Skeletal muscle satellite cell (primary cell): ENCODE results near the gene COLGALT1. TPM values are rescaled to one million over a fixed set of nuclear protein-coding genes. Genes with fewer than 3 reads are reported as not detected.
"Not testable (repeated sequence)": the region's sequence is repeated elsewhere in the genome, so short reads cannot be mapped to it uniquely, and the experiment has no call there.

Source experiments
- H3K27me3 ChIP-seq: 2 replicates; pipeline ENCODE4 v1.7.0; 2013; ENCODE audit warnings: low read length; ENCODE audit not compliant: control insufficient read depth, insufficient read depth
- H3K36me3 ChIP-seq: 2 replicates; pipeline ENCODE4 v1.7.0; 2013; ENCODE audit warnings: mild to moderate bottlenecking, control low read depth, low read length; ENCODE audit not compliant: insufficient read depth
- H3K4me1 ChIP-seq: 2 replicates; pipeline ENCODE4 v1.7.0; 2013; ENCODE audit warnings: low read length; ENCODE audit not compliant: control insufficient read depth, insufficient read depth
- H3K4me2 ChIP-seq: 2 replicates; pipeline ENCODE4 v1.7.0; 2013; ENCODE audit warnings: mild to moderate bottlenecking, low read length
- H3K4me3 ChIP-seq: 2 replicates; pipeline ENCODE4 v1.7.0; 2013; ENCODE audit warnings: low read length
- H3K9ac ChIP-seq: 2 replicates; pipeline ENCODE4 v1.7.0; 2013; ENCODE audit warnings: mild to moderate bottlenecking, low read depth, low read length, moderate library complexity
- H3K9me3 ChIP-seq: replicated peaks from 2 replicates; pipeline ENCODE4 v1.7.0; 2013; ENCODE audit warnings: mild to moderate bottlenecking, control low read depth, low read length
- total RNA-seq: library from RNA; depleted of rRNA; stranded (reverse); fragments of >200 nt; gene quantifications from 2 replicates; pipeline ENCODE4 v1.2.3, GENCODE V29; 2012; rRNA removed

The COLGALT1 gene
- total RNA-seq, result 96.8 and 112 TPM in 2 replicates

DNA sequence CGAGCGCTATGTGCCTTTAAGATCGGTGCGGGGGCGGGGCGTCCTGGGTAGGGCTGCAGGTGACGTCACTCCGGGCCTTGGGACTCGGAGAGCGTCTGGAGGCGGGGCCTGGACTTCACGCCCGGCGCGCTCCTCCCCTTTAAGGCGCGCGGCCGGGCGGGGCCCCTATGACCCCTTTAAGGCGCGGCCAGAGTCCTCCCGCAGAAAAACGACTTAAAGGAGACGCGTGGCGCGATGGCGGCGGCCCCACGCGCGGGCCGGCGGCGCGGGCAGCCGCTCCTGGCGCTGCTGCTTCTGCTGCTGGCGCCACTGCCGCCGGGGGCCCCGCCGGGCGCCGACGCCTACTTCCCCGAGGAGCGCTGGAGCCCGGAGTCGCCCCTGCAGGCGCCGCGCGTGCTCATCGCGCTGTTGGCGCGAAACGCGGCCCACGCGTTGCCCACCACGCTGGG lies at the start of gene COLGALT1:
COLGALT1 (plus strand) TSS at position 170 of the 449 bp plus-strand sequence; CDS start at position 235, 65 bp downstream.
- Histone ChIP-seq H3K4me2 (peak within 1 kb of the TSS; percentile 96), H3K27me3 (no peaks in the 10 kb centered on the region), H3K4me3 (peak within 1 kb of the TSS; percentile 98), H3K4me1 (peaks cover 25% of the 10 kb centered on the region), H3K36me3 (peaks cover 21% of the 10 kb centered on the region), H3K9ac (peak within 1 kb of the TSS; percentile 91), H3K9me3 (no peaks in the 10 kb centered on the region)

DNA sequence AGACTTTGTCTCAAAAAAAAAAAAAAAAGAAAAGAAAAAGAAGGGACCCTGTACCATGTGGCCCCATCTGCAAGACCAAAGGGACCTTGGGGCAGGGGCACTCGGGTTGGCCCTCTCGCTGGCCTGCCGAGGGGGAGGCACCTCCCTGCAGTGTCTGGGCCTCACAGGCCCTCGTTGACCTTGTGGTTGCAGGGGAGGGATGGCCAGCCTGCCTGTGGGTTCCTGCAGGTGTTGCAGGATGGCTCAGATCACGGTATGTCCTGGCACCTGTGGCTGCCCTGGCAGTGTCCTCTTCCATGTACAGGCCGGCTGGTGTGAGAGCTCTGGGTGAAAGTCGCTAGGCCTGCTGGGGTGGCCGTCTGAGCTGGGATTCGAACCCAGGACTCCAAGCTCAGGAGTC lies 48.7 kb upstream of the COLGALT1 start:
- Histone ChIP-seq H3K36me3 (peaks cover 9% of the 10 kb centered on the region), H3K27me3 (no peaks in the 10 kb centered on the region), H3K9me3 (no peaks in the 10 kb centered on the region), H3K4me1 (peaks cover 11% of the 10 kb centered on the region), H3K9ac (no peak overlapping the region), H3K4me2 (no peak overlapping the region), H3K4me3 (no peak overlapping the region)

DNA sequence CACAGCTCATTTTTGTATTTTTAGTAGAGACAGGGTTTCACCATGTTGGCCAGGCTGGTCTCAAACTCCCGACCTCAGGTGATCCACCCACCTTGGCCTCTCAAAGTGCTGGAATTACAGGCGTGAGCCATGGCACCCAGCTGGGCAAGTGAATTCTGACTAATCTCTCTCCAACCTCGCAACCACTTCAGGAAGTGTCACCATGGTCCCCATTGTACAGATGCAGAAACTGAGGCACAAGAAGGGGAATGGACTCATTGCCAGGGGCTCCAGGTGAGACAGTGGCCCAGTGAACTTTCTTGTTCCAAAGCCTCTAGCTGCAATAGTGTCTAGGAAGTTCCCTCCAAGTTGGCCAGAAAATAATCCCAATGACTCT lies 46.9 kb upstream of the COLGALT1 start:
- not testable (repeated sequence) for H3K9ac ChIP-seq
- peaks cover 16% of the 10 kb centered on the region for H3K4me1 ChIP-seq

DNA sequence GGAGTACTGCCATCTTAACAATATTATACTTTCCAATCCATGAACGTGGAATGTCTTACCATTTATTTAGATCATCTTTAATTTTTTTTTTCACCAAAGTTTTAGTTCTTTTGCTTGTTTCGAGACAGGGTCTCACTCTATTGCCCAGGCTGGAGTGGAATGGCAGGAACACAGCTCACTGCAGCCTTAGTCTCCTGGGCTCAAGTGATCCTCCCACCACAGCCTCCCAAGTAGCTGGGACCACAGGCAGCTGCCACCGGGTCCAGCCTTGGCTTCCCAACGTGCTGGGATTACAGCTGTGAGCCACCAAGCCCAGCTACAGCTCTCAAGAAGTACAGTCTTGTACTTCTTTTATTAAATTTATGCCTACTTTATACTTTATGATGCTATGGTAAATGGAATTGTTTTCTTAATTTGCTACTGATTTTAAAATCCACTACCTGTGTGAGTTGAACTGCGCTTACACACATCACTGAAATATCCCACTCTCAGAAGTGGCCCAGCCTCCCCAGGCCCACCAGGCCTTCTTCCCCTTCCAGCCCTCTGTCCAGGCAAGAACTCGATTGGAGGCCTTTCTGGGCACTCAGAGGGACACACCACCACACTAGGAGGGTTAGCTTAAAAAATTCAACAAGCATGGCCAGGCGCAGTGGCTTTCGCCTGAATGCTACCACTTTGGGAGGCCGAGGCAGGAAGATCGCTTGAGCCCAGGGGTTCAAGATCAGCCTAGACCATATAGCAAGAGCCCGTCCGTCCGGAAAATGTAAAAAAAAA lies 45.0 kb upstream of the COLGALT1 start:
- Histone ChIP-seq H3K4me3 (peak overlapping the region; percentile 98), H3K9me3 (no peaks in the 10 kb centered on the region), H3K4me1 (peaks cover 19% of the 10 kb centered on the region), H3K27me3 (no peaks in the 10 kb centered on the region), H3K4me2 (peak overlapping the region; percentile 96), H3K9ac (peak overlapping the region; percentile 100), H3K36me3 (peaks cover 9% of the 10 kb centered on the region)

More for the DNA sequence above, 46.9 kb upstream of the COLGALT1 start:
- not testable (repeated sequence) for H3K36me3 ChIP-seq, H3K9me3 ChIP-seq, H3K4me3 ChIP-seq, H3K4me2 ChIP-seq, H3K27me3 ChIP-seq

DNA sequence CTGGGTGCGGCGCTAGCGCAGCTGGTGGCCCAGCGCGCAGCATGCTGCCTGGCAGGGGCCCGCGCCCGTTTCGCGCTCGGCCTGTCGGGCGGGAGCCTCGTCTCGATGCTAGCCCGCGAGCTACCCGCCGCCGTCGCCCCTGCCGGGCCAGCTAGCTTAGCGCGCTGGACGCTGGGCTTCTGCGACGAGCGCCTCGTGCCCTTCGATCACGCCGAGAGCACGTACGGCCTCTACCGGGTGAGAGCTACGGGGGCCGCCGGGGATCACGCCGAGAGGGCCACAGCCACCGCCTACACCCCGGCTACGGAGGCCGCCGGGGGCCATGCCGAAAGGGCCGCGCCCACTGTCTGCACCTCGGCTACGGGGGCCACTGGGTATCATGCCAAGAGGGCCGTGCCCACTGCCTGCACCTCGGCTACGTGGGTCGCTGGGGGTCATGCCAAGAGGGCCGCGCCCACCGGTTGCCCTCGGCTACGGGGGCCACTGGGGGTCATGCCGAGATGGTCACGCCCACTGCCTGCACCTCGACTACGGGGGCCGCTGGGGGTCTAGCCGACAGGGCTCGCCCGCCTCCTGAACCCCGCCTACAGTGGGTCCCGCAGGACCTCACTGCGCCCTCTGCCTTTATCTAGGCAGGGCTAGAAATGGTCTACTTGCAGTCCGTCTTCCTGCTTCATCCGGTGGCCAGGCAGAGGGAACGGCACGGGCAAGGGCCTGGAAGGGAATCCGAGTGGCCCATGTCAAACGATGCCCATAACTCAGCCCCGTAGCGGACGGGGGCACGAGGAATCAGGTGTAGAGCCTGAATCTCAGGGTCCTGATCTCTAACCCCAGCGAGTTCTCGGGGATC lies 43.5 kb upstream of the COLGALT1 start:
- no peaks in the 10 kb centered on the region for H3K27me3 ChIP-seq
- peak overlapping the region; percentile 100 for H3K9ac ChIP-seq
- peak overlapping the region; percentile 98 for H3K4me3 ChIP-seq
- peaks cover 19% of the 10 kb centered on the region for H3K4me1 ChIP-seq
- H3K4me2 ChIP-seq, result peak overlapping the region; percentile 96
- no peaks in the 10 kb centered on the region for H3K9me3 ChIP-seq
- H3K36me3 ChIP-seq, result peaks cover 18% of the 10 kb centered on the region

DNA sequence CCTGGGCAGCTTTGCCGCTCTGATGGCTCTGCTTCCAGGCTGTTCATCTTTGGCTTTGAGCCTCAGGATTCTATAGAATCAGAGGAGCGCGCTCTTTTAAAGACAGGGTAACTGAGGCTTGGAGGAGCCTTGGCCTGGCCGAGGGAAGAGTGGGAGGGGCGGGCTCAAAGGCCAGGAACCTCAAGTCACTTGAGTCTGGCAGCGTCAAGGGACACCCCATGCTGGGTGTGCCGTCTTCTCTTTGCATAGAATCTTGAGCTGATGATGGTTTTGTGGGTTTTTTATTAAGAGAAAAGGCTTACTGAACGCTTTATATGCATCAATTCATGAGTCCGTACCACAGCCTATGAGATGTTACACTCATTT lies 42.9 kb upstream of the COLGALT1 start:
- Histone ChIP-seq H3K9me3 (peaks cover 6% of the 10 kb centered on the region), H3K9ac (peak overlapping the region; percentile 100), H3K4me3 (peak overlapping the region; percentile 98), H3K4me1 (peaks cover 19% of the 10 kb centered on the region), H3K36me3 (peaks cover 24% of the 10 kb centered on the region), H3K4me2 (peak overlapping the region; percentile 96), H3K27me3 (no peaks in the 10 kb centered on the region)

DNA sequence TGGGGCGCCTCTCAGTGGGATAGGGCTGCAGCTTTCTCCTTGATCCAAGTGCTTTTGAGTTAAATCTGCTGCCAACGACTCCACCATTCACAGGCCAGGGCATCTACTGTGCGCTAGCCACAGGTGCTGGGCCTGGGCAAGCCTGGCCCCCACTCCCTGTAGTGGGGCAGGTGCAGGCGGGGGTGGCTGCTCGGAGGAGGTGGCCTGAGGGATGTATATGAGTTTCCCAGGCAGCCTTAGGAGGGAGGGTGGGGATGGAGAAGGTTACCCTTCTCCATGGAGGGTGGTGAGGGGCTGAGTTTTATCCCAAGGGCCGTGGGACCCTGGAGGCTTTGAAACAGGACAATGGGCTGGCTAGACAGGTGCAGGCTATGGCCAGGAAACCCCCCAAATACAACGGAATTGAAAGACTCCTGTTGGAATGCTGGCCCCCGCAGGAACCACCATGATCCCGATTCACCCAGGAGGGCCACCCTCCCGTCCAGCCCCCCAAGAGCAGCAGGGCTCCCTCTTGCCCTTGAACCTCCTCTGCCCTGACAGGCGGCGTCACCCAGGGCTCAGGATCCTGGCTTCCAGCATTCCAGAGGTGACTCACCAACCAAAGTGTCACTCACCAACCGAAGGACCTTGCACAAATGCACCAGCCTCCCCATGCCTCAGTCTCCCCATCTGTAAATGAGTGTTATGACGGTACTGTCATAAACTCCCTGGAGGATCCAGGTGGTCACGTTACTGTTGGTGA lies 39.9 kb upstream of the COLGALT1 start:
- H3K4me1 ChIP-seq, result peaks cover 8% of the 10 kb centered on the region
- no peaks in the 10 kb centered on the region for H3K27me3 ChIP-seq
- no peak overlapping the region for H3K4me2 ChIP-seq
- H3K9ac ChIP-seq, result no peak overlapping the region
- peaks cover 11% of the 10 kb centered on the region for H3K9me3 ChIP-seq
- H3K36me3 ChIP-seq, result peaks cover 28% of the 10 kb centered on the region
- H3K4me3 ChIP-seq, result no peak overlapping the region

DNA sequence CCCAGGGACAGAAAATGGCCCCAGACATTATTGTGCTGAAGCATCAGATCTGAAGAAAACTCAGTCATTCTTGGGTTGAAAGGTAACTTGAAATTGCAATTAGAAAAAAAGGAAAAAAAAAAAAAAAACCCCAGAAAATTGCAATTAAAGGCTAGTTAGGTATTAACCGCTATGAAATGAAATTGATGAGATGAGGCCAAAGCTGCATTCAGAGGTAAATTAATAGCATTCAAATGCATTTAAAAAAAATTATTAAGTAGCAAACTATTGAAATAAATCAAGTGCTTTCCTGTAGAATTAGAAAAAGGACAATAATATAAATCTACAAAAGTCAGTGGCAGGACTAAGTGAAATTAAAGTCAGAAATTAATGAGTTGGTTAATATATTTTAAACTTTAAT lies 37.6 kb upstream of the COLGALT1 start:
- peaks cover 11% of the 10 kb centered on the region for H3K9me3 ChIP-seq
- H3K4me1 ChIP-seq, result peaks cover 4% of the 10 kb centered on the region
- no peak overlapping the region for H3K4me3 ChIP-seq
- H3K27me3 ChIP-seq, result no peaks in the 10 kb centered on the region
- H3K36me3 ChIP-seq, result peaks cover 35% of the 10 kb centered on the region
- H3K4me2 ChIP-seq, result no peak overlapping the region
- no peak overlapping the region for H3K9ac ChIP-seq

DNA sequence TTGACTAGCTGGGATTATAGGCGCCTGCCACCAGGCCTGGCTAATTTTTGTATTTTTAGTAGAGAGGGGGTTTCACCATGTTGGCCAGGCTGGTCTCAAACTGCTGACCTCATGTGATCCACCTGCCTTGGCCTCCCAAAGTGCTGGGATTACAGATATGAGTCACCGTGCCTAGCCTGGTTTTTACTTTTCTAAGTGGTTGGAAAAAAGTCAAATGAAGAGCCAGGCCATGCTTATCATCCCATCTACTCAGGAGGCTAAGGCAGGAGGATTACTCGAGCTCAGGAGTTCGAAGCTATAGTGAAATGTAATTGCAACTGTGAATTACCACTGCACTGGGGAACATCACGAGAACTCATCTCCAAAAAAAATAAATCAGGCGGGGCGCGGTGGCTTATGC lies 36.8 kb upstream of the COLGALT1 start:
- Histone ChIP-seq H3K36me3 (peaks cover 35% of the 10 kb centered on the region), H3K9me3 (peaks cover 11% of the 10 kb centered on the region)
- H3K4me1 ChIP-seq, H3K4me2 ChIP-seq, H3K9ac ChIP-seq, H3K27me3 ChIP-seq, H3K4me3 ChIP-seq: not testable (repeated sequence)

DNA sequence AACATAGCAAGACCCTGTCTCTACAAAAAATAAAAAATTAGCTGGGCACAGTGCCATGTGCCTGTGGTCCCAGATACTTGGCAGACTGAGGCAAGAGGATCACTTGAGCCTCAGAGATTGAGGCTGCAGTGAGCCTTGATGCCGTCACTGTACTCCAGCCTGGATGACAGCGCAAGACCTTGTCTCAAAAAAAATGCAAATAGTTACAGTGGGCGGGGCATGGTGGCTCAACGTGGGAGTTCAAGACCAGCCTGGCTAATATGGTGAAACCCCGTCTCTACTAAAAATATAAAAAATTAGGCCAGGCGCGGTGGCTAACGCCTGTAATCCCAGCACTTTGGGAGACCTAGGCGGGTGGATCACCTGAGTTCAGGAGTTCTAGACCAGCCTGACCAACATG lies 35.5 kb upstream of the COLGALT1 start:
- peaks cover 3% of the 10 kb centered on the region for H3K27me3 ChIP-seq
- no peaks in the 10 kb centered on the region for H3K4me1 ChIP-seq
- H3K4me2 ChIP-seq, result no peak overlapping the region
- H3K4me3 ChIP-seq, result no peak overlapping the region
- H3K9ac ChIP-seq, result no peak overlapping the region
- H3K9me3 ChIP-seq, result peaks cover 11% of the 10 kb centered on the region
- H3K36me3 ChIP-seq, result peaks cover 35% of the 10 kb centered on the region

DNA sequence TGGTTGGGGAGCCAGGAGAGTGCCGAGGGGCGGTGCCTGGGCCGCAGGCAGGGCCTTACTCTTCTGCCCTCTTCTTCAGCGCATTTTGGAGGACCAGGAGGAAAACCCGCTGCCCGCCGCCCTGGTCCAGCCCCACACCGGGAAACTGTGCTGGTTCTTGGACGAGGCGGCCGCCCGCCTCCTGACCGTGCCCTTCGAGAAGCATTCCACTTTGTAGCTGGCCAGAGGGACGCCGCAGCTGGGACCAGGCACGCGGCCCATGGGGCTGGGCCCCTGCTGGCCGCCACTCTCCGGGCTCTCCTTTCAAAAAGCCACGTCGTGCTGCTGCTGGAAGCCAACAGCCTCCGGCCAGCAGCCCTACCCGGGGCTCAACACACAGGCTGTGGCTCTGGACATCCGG lies 34.6 kb upstream of the COLGALT1 start:
- no peak overlapping the region for H3K4me3 ChIP-seq
- no peaks in the 10 kb centered on the region for H3K4me1 ChIP-seq
- H3K9ac ChIP-seq, result no peak overlapping the region
- peaks cover 32% of the 10 kb centered on the region for H3K36me3 ChIP-seq
- peaks cover 4% of the 10 kb centered on the region for H3K27me3 ChIP-seq
- H3K9me3 ChIP-seq, result peaks cover 11% of the 10 kb centered on the region
- no peak overlapping the region for H3K4me2 ChIP-seq
